Smooth muscle cell (in vitro differentiated cells): Measurements from ENCODE around the gene UROC1. TPM values are rescaled to one million over a fixed set of nuclear protein-coding genes. Genes with fewer than 3 reads are reported as not detected.

ENCODE experiments used
- DNase-seq: peaks from one replicate; lab custom pipeline; 2025; ENCODE audit not compliant: unreplicated experiment; lab: John Stamatoyannopoulos, UW
- H2AFZ ChIP-seq: fragments of 200-600 bp; sonication (generic); 2 replicates; pipeline ENCODE4 v1.6.0; 2016; ENCODE audit warnings: antibody characterized with exemption, low read depth, mild to moderate bottlenecking
- H3F3A ChIP-seq: fragments of 200-600 bp; sonication (generic); 2 replicates; pipeline ENCODE4 v1.6.0; 2017; ENCODE audit warnings: antibody characterized with exemption, low read depth
- H3K27ac ChIP-seq: fragments of 200-600 bp; sonication (generic); 2 replicates; pipeline ENCODE4 v1.5.1; 2016; ENCODE audit warnings: low read depth, mild to moderate bottlenecking
- H3K27me3 ChIP-seq: fragments of 200-600 bp; sonication (generic); 2 replicates; pipeline ENCODE4 v1.6.1; 2016; ENCODE audit warnings: low read depth, mild to moderate bottlenecking
- H3K36me3 ChIP-seq: fragments of 200-600 bp; sonication (generic); 2 replicates; pipeline ENCODE4 v1.5.1; 2016; ENCODE audit warnings: low read depth
- H3K4me1 ChIP-seq: fragments of 200-600 bp; sonication (generic); 2 replicates; pipeline ENCODE4 v1.5.1; 2016; ENCODE audit warnings: low read depth
- H3K4me2 ChIP-seq: fragments of 200-600 bp; sonication (generic); 2 replicates; pipeline ENCODE4 v1.6.0; 2016; ENCODE audit warnings: mild to moderate bottlenecking
- H3K4me3 ChIP-seq: fragments of 200-600 bp; sonication (generic); 2 replicates; pipeline ENCODE4 v1.5.1; 2016; ENCODE audit warnings: mild to moderate bottlenecking
- H3K79me2 ChIP-seq: fragments of 200-600 bp; sonication (generic); 2 replicates; pipeline ENCODE4 v1.6.0; 2016; ENCODE audit warnings: low read depth, mild to moderate bottlenecking
- H3K9ac ChIP-seq: fragments of 200-600 bp; sonication (generic); 2 replicates; pipeline ENCODE4 v1.6.0; 2016; ENCODE audit warnings: low read depth
- H3K9me3 ChIP-seq: fragments of 200-600 bp; sonication (generic); replicated peaks from 2 replicates; pipeline ENCODE4 v1.5.1; 2016; ENCODE audit warnings: low read depth
- H4K20me1 ChIP-seq: fragments of 200-600 bp; sonication (generic); 2 replicates; pipeline ENCODE4 v1.6.0; 2016; ENCODE audit warnings: low read depth
- WGBS: methylation state at CpG from one replicate; pipeline ENCODE4 v1.1.7; 2016; ENCODE audit warnings: low lambda C conversion rate; 5-methylcytosine and 5-hydroxymethylcytosine counted together
- polyA plus RNA-seq: library from polyadenylated mRNA; unstranded; fragments of >200 nt; fragmentation: Nextera tagmentation; extraction: Ambion mirVana; gene quantifications from 2 replicates; pipeline ENCODE4 v1.2.1, GENCODE V29; 2016
- total RNA-seq: library from RNA; depleted of rRNA; stranded (reverse); fragments of >200 nt; gene quantifications from 2 replicates; pipeline ENCODE4 v1.2.3, GENCODE V29; 2014
- TF ChIP-seq, protein P1 (sequence below): fragments of 200-600 bp; sonication (generic); IDR thresholded peaks from 2 replicates; pipeline ENCODE4 v1.5.1; 2017; ENCODE audit warnings: borderline replicate concordance, mild to moderate bottlenecking, antibody characterized with exemption; ENCODE audit not compliant: insufficient read depth, poor library complexity, severe bottlenecking

The UROC1 gene
- total and polyA plus RNA-seq, 2 experiments from 2014 or later, result not detected

DNA sequence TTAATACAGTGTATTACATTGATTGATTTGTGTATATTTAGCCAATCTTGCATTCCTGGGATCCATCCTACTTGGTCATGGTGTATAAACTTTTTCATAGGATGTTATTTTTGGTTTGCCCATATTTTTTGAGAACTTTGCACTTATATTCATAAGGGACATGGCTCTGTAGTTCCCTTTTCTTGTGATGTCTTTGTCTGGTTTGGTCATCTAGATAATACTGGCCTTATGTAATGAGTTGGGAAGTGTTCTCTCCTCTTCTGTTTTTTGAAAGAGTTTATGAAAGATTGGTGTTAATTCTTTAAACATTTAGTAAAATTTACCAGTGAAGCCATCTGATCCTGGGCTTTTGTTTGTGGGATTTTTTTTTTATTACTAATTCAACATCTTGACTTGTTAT lies 15.9 kb upstream of the UROC1 start:
- H3K9ac ChIP-seq, result no peak overlapping the region
- H3K4me2 ChIP-seq, result no peak overlapping the region
- H4K20me1 ChIP-seq, result no peaks in the 10 kb centered on the region
- H3K27ac ChIP-seq, result no peak overlapping the region
- no peak overlapping the region for H3K4me3 ChIP-seq
- no peaks in the 10 kb centered on the region for H3K36me3 ChIP-seq
- no peaks in the 10 kb centered on the region for H3K9me3 ChIP-seq
- no peaks in the 10 kb centered on the region for H3K4me1 ChIP-seq
- no peaks in the 10 kb centered on the region for H3K79me2 ChIP-seq
- DNase-seq, result no peak
- no peaks in the 10 kb centered on the region for H3F3A ChIP-seq
- H2AFZ ChIP-seq, result no peak overlapping the region
- TF ChIP-seq, protein P1, sequence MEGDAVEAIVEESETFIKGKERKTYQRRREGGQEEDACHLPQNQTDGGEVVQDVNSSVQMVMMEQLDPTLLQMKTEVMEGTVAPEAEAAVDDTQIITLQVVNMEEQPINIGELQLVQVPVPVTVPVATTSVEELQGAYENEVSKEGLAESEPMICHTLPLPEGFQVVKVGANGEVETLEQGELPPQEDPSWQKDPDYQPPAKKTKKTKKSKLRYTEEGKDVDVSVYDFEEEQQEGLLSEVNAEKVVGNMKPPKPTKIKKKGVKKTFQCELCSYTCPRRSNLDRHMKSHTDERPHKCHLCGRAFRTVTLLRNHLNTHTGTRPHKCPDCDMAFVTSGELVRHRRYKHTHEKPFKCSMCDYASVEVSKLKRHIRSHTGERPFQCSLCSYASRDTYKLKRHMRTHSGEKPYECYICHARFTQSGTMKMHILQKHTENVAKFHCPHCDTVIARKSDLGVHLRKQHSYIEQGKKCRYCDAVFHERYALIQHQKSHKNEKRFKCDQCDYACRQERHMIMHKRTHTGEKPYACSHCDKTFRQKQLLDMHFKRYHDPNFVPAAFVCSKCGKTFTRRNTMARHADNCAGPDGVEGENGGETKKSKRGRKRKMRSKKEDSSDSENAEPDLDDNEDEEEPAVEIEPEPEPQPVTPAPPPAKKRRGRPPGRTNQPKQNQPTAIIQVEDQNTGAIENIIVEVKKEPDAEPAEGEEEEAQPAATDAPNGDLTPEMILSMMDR, result no peak
- H3K27me3 ChIP-seq, result peaks cover 41% of the 10 kb centered on the region

DNA sequence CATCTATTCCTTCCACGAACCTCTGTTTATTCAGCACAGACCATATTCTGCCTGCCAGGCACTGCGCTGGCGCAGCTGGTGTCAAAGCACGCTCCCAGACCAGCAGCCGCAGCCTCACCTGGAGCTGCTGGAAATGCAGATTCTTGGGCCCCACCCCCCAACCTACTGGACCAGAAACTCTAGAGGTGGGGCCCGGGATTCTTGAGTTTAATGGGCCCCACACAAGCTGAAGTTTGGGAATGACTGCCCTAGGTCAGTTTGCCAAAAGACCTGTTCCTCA lies 13.4 kb upstream of the UROC1 start:
- DNase-seq, result no peak
- no peaks in the 10 kb centered on the region for H3F3A ChIP-seq
- WGBS, result 89% methylated on average over 6 of the region's 6 CpGs

DNA sequence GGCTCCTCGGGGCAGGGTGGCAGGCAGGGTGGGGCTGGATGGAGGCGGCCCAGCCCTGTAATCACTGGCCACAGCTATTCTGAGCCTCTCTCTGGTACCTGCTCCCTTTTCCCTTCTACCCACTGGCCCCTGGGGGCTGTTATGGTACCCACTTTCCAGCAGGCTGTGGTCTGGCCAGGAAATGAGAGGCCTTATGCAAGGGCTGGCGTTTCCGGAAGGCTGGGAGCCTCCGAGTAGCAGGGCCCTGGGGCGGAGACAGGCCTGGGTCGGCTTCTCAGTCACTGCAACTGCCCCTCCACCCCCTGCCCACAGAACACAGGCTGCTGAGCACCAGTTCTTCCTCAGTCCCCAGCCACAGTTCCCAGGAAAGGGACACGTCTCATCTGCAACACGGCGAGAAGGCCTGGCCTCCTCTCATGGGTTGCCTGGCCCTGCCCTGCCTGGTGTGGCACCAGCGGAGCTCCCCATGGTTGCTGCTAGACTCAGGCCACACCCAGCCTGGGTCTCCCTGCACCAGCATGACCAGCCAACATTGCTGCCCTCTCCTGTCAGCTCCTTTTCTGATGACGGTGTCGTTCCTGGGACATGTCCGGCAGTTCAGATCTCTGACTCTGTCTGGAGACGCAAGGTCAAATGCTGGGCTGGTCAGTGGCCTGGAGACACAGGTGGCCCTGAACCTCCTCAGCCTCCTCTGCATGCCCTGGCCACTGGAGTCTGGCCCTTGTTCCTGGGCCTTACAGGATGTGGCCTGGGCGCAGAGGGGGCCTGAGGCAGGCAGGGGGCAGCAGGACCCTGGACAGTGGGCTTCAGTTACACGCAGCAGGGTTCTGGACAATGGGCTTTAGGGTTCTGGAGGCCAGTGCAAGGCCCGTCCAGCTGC lies 12.8 kb upstream of the UROC1 start:
- TF ChIP-seq, protein P1, result no peak
- WGBS, result 87% methylated on average over 18 of the region's 18 CpGs
- no peaks in the 10 kb centered on the region for H3K9me3 ChIP-seq
- no peaks in the 10 kb centered on the region for H3K79me2 ChIP-seq
- no peak for DNase-seq
- H3K4me3 ChIP-seq, result no peak overlapping the region
- no peaks in the 10 kb centered on the region for H3F3A ChIP-seq
- H3K9ac ChIP-seq, result no peak overlapping the region
- no peaks in the 10 kb centered on the region for H4K20me1 ChIP-seq
- peaks cover 28% of the 10 kb centered on the region for H3K27me3 ChIP-seq
- H3K36me3 ChIP-seq, result no peaks in the 10 kb centered on the region
- H3K27ac ChIP-seq, result no peak overlapping the region
- no peak overlapping the region for H3K4me2 ChIP-seq
- H3K4me1 ChIP-seq, result no peaks in the 10 kb centered on the region
- no peak overlapping the region for H2AFZ ChIP-seq

More for the DNA sequence above, 13.4 kb upstream of the UROC1 start:
- no peak overlapping the region for H2AFZ ChIP-seq
- H3K27ac ChIP-seq, result no peak overlapping the region
- H3K79me2 ChIP-seq, result no peaks in the 10 kb centered on the region
- no peaks in the 10 kb centered on the region for H4K20me1 ChIP-seq
- no peaks in the 10 kb centered on the region for H3K4me1 ChIP-seq
- H3K9me3 ChIP-seq, result no peaks in the 10 kb centered on the region
- H3K36me3 ChIP-seq, result no peaks in the 10 kb centered on the region
- H3K4me2 ChIP-seq, result no peak overlapping the region
- TF ChIP-seq, protein P1, result no peak
- H3K27me3 ChIP-seq, result peaks cover 34% of the 10 kb centered on the region
- no peak overlapping the region for H3K9ac ChIP-seq
- no peak overlapping the region for H3K4me3 ChIP-seq
